ENCODE measurements around the gene RFX7.

The RFX7 gene

DNA sequence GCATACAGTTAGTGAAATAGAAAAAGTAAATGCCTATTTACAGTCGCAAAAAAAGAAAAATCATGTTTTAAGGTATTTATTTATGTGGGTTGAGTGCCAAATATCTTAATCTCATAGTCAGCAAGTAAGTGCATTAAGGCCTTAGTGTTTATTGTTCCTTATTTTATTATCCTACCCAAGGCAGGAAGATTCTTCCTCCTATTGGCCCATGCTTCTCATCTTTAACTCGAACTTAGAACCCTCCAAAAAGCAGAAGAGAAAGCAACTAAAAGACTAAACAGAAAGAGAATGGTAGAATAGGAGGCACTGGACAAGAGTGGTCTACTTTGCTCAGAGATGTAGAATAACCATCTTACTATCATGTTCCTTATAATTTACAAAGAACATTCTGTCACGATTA is 7.5 kb downstream of the RFX7 start (continued):
- TF ChIP-seq ZNF239 (tag by site-specific recombination; IDR thresholded peaks at IDR 0.05) (no peak), KLF10 (tag by site-specific recombination; IDR thresholded peaks at IDR 0.05) (no peak)

DNA sequence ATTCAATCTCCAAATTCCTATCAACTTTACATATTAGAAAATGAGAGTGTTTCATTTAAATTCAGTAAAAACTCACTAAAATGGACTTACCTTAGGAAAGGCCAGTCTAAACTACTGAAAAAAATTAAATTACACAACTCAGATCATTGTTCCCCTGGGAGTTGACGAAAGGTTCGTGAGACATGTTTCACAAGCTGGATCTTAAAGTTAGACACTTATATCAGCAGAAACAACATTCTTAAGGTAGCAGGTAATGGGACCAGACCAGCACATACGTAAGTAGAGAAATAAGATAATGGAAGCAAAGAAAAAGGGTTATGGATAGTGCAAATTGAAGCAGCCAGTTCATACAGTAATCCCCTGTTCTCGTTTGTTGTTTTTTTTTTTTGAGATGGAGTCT is 8.9 kb downstream of the RFX7 start:
- H3K4me3 ChIP-seq (ENCODE audit: low read depth, low read length): no peak overlapping the region
- no peaks in the 10 kb centered on the region for H3K9me3 ChIP-seq (ENCODE audit: control insufficient read depth, insufficient read depth, low read depth, low read length)
- POLR2A ChIA-PET: no interaction called here
- TF ChIP-seq ZNF626 (tag by site-specific recombination; IDR thresholded peaks at IDR 0.05): no peak
- H3K36me3 ChIP-seq (ENCODE audit: control insufficient read depth in 2 of 2, insufficient read depth in 1 of 2, low read length in 2 of 2): peaks cover 0 to 8% of the 10 kb centered on the region in 2 experiments; a peak in 2 of 3 replicates
- CTCF ChIA-PET: no interaction called here
- no peaks in the 10 kb centered on the region for H3K4me1 ChIP-seq (ENCODE audit: control insufficient read depth, insufficient read depth, low read length)
- H3K27ac ChIP-seq (ENCODE audit: extremely low read depth, low read depth, low read length): no peak overlapping the region

DNA sequence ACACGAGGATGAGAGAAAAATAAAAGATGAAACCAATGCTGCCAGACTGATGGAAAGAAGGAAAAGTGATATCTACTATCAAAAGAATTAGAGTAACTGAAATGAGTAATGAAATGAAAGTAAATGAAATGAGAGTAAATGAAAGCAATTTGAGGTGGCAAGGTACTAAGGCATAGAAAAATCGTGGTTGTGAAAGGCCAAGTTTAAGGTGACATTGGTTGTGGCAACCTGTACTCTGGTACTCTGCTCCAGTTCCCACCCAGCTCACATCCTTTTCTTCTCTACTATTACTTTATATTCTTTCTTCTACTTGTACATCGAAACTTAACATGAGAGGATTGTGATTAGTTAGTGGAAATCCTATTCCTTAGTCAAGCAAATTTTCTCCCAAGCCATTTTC is 10.1 kb downstream of the RFX7 start:
- TF ChIP-seq PRDM1 (tag by site-specific recombination; IDR thresholded peaks at IDR 0.05) (peak; percentile 45; the same call in 1 of the 2 replicates), ZNF529 (tag by site-specific recombination; IDR thresholded peaks at IDR 0.05; ENCODE audit: insufficient replicate concordance) (no peak)
- CTCF ChIA-PET: interaction anchor here (1.2 kb wide), 1 partner anchor 15 kb away, joined by 3 read pairs; no protein-coding TSS in a partner anchor
- H3K4me3 ChIP-seq (ENCODE audit: low read depth, low read length): no peak overlapping the region
- no peak overlapping the region for H3K27ac ChIP-seq (ENCODE audit: extremely low read depth, low read depth, low read length)
- H3K9me3 ChIP-seq (ENCODE audit: control insufficient read depth, insufficient read depth, low read depth, low read length): no peaks in the 10 kb centered on the region
- H3K36me3 ChIP-seq (ENCODE audit: control insufficient read depth in 2 of 2, insufficient read depth in 1 of 2, low read length in 2 of 2): peaks cover 0 to 8% of the 10 kb centered on the region in 2 experiments; a peak in 2 of 3 replicates
- H3K4me1 ChIP-seq (ENCODE audit: control insufficient read depth, insufficient read depth, low read length): no peaks in the 10 kb centered on the region
- POLR2A ChIA-PET: no interaction called here

DNA sequence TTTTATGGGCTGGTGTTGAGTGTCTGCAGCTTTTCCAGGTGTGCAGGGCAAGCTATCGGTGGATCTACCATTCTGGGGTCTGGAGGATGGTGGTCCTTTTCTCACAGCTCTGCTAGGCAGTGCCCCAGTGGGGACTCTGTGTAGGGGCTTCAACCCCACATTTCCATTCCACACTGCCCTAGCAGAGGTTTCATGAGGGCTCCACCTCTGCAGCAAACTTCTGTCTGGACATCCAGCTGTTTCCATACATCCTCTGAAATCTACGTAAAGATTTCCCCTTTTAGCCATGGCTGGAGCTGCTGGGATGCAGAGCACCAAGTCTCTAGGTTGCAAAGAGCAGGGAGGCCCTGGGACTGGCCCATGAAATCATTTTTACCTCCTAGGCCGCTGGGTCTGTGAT is 11.6 kb downstream of the RFX7 start:
- Histone ChIP-seq H3K4me3 (ENCODE audit: low read depth, low read length) (no peak overlapping the region), H3K27ac (ENCODE audit: extremely low read depth, low read depth, low read length) (no peak overlapping the region), H3K36me3 (ENCODE audit: control insufficient read depth in 2 of 2, insufficient read depth in 1 of 2, low read length in 2 of 2) (peaks cover 0 to 8% of the 10 kb centered on the region in 2 experiments; a peak in 2 of 3 replicates), H3K9me3 (ENCODE audit: control insufficient read depth, insufficient read depth, low read depth, low read length) (no peaks in the 10 kb centered on the region), H3K4me1 (ENCODE audit: control insufficient read depth, insufficient read depth, low read length) (no peaks in the 10 kb centered on the region)
- TF ChIP-seq SETDB1 (IDR thresholded peaks at IDR 0.05; ENCODE audit: insufficient read length, low read length) (peak; percentile 92), ZNF76 (tag by site-specific recombination; IDR thresholded peaks at IDR 0.05; ENCODE audit: borderline replicate concordance, low read depth) (no peak), KLF10 (tag by site-specific recombination; IDR thresholded peaks at IDR 0.05) (no peak), SCRT1 (tag by site-specific recombination; IDR thresholded peaks at IDR 0.05; ENCODE audit: borderline replicate concordance) (no peak), ZNF112 (tag by site-specific recombination; IDR thresholded peaks at IDR 0.05) (no peak), ZNF585B (tag by site-specific recombination; IDR thresholded peaks at IDR 0.05) (peak; percentile 52), ZNF626 (tag by site-specific recombination; IDR thresholded peaks at IDR 0.05) (peak; percentile 88; the same call in 1 of the 2 replicates), BCL11A (tag by site-specific recombination; IDR thresholded peaks at IDR 0.05; ENCODE audit: low read depth) (no peak), ZNF302 (tag by site-specific recombination; IDR thresholded peaks at IDR 0.05; ENCODE audit: low read depth) (no peak), HOXA7 (CRISPR knock-in tag; IDR thresholded peaks at IDR 0.05; ENCODE audit: borderline replicate concordance) (no peak), ZNF548 (tag by site-specific recombination; IDR thresholded peaks at IDR 0.05) (no peak), KLF9 (tag by site-specific recombination; IDR thresholded peaks at IDR 0.05; ENCODE audit: low read depth) (no peak), TCF7L2 (IDR thresholded peaks at IDR 0.05; ENCODE audit: borderline replicate concordance, low read depth, low read length) (no peak), ZNF610 (tag by site-specific recombination; IDR thresholded peaks at IDR 0.05; ENCODE audit: borderline replicate concordance) (no peak), ZNF19 (tag by site-specific recombination; IDR thresholded peaks at IDR 0.05; ENCODE audit: low read depth) (no peak), MEIS1 (CRISPR knock-in tag; IDR thresholded peaks at IDR 0.05; ENCODE audit: borderline replicate concordance) (no peak)
- TF ChIP-seq, protein P1, sequence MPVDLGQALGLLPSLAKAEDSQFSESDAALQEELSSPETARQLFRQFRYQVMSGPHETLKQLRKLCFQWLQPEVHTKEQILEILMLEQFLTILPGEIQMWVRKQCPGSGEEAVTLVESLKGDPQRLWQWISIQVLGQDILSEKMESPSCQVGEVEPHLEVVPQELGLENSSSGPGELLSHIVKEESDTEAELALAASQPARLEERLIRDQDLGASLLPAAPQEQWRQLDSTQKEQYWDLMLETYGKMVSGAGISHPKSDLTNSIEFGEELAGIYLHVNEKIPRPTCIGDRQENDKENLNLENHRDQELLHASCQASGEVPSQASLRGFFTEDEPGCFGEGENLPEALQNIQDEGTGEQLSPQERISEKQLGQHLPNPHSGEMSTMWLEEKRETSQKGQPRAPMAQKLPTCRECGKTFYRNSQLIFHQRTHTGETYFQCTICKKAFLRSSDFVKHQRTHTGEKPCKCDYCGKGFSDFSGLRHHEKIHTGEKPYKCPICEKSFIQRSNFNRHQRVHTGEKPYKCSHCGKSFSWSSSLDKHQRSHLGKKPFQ (tag by site-specific recombination; IDR thresholded peaks at IDR 0.05): no peak
- TF ChIP-seq, protein P2, sequence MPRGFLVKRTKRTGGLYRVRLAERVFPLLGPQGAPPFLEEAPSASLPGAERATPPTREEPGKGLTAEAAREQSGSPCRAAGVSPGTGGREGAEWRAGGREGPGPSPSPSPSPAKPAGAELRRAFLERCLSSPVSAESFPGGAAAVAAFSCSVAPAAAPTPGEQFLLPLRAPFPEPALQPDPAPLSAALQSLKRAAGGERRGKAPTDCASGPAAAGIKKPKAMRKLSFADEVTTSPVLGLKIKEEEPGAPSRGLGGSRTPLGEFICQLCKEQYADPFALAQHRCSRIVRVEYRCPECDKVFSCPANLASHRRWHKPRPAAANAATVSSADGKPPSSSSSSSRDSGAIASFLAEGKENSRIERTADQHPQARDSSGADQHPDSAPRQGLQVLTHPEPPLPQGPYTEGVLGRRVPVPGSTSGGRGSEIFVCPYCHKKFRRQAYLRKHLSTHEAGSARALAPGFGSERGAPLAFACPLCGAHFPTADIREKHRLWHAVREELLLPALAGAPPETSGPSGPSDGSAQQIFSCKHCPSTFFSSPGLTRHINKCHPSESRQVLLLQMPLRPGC (tag by site-specific recombination; IDR thresholded peaks at IDR 0.05): no peak
- ChIA-PET CTCF (no interaction called here), POLR2A (no interaction called here)

All from HEK293 (cell line).